ENCODE measurements around the gene L3MBTL2. TPM values are rescaled to one million over a fixed set of nuclear protein-coding genes. Genes with fewer than 3 reads are reported as not detected.
A peak's percentile ranks its signal among the peaks of the same experiment; 100 is the strongest.

Gene L3MBTL2
- total RNA-seq (10 to 100 TPM in 3 of 4 donors, 1 to 10 TPM in 1; 8.7 to 15.8 (median 11.9) TPM), polyA plus RNA-seq (10 to 100 TPM in 1 of 3 donors, 1 to 10 TPM in 2; 7.2 to 12.3 (median 9.0) TPM)
- long read RNA-seq, donor 1, transcript L3MBTL2-201 (17 exons, 3,296 nt) = major isoform, 11 of 21 reads
- long read RNA-seq, donor 1, partial matches to known transcripts = 9 of 21 reads
- long read RNA-seq, donor 1, other reads (novel, unspliced or antisense) = 1 of 21 reads
- long read RNA-seq, donor 2, transcript L3MBTL2-201 (17 exons, 3,296 nt) = major isoform, 9 of 28 reads
- long read RNA-seq, donor 2, partial matches to known transcripts = 15 of 28 reads
- long read RNA-seq, donor 2, other reads (novel, unspliced or antisense) = 4 of 28 reads

DNA sequence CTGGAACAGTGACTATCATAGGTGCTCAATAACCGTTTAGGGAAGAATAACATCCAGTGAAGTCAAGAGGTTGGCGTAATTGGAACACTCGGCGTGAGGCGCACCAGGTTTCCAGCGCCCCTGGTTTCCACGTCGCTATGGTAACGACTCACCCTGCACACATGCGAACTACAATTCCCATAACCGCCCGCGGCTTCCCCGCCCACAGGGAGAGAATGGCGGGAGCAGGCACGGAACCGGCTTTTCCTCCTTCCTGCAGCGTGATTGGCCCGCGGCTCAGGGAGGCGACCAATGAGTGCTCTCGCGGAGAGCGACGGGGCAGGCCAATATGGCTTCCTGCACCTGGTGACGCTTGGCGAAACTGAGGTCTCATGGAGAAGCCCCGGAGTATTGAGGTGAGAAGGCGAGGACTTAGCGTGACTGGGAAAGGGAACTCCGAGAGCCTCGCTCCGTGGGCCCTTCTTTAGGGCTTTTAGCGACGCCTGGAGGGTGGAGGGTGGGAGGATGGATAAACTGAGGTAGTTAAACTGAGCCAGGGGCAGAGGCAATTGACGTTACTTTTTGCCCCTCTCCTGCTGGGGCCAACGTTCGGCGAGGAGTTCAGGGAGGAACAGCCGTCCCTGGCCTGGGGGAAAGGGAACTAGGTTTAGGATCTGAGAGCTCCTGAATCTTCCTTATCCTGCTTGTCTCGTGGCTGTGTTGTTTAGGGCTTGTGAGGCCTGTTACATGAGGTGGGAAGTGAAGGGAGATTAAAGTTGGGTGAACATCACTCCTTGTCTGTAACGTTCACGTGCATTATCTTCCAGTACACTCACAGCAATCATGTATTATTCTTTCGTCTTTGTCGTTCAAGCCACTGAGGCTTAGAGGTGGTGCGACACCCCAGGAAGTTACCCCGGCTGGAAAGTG, at the start of gene L3MBTL2:
Gene L3MBTL2 (plus strand): TSS at position 321 of the 909 bp plus-strand sequence. CDS start 51 bp downstream, at position 372.
- TF ChIP-seq, protein P1, sequence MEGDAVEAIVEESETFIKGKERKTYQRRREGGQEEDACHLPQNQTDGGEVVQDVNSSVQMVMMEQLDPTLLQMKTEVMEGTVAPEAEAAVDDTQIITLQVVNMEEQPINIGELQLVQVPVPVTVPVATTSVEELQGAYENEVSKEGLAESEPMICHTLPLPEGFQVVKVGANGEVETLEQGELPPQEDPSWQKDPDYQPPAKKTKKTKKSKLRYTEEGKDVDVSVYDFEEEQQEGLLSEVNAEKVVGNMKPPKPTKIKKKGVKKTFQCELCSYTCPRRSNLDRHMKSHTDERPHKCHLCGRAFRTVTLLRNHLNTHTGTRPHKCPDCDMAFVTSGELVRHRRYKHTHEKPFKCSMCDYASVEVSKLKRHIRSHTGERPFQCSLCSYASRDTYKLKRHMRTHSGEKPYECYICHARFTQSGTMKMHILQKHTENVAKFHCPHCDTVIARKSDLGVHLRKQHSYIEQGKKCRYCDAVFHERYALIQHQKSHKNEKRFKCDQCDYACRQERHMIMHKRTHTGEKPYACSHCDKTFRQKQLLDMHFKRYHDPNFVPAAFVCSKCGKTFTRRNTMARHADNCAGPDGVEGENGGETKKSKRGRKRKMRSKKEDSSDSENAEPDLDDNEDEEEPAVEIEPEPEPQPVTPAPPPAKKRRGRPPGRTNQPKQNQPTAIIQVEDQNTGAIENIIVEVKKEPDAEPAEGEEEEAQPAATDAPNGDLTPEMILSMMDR (IDR thresholded peaks at IDR 0.05) = no peak
- H3K9me3 ChIP-seq = no peaks in the 10 kb centered on the region
- peaks cover 7% of the 10 kb centered on the region for H3K4me1 ChIP-seq
- H3K27ac ChIP-seq = peak within 1 kb of the TSS; percentile 94
- intact Hi-C loops (cut with DNase I) = no loop called here
- peak; percentile 100 for ATAC-seq
- no peaks in the 10 kb centered on the region for H3K27me3 ChIP-seq (ENCODE audit: insufficient read depth in 3 of 3, low read length in 2 of 3)
- 2% methylated on average over 44 to 47 of the region's 47 CpGs for WGBS, 3 donors
- peak within 1 kb of the TSS; percentile 95 for H3K4me3 ChIP-seq
- DNase-seq = peak; percentile 99
- H3K36me3 ChIP-seq (ENCODE audit: insufficient read depth in 1 of 2, low read depth in 1 of 2) = peaks cover 0 to 16% of the 10 kb centered on the region in 2 donors

DNA sequence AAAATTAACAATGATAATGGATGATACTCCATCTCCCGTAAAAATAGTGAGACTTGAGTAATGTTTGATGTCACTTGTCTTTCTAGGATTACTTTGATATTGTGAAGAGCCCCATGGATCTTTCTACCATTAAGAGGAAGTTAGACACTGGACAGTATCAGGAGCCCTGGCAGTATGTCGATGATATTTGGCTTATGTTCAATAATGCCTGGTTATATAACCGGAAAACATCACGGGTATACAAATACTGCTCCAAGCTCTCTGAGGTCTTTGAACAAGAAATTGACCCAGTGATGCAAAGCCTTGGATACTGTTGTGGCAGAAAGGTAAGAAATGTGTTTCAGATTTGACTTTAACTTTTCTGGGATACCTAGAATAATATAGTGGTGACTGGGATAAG, 48.0 kb upstream of the L3MBTL2 start:
- ATAC-seq (no peak), DNase-seq (no peak)
- Histone ChIP-seq H3K4me1 (no peaks in the 10 kb centered on the region), H3K36me3 (ENCODE audit: insufficient read depth in 1 of 2, low read depth in 1 of 2) (peaks cover 30 to 100% of the 10 kb centered on the region in 2 donors), H3K27me3 (ENCODE audit: insufficient read depth in 3 of 3, low read length in 2 of 3) (no peaks in the 10 kb centered on the region), H3K4me3 (no peak overlapping the region), H3K27ac (no peak overlapping the region), H3K9me3 (no peaks in the 10 kb centered on the region)
- 29 to 49% (median 37%) methylated on average over 4 of the region's 4 CpGs for WGBS, 3 donors
- TF ChIP-seq, protein P1 (IDR thresholded peaks at IDR 0.05) = no peak
- intact Hi-C loops (cut with DNase I) = loop anchor here in 1 of 2 donors (10.0 kb wide), 2 partner anchors 322 to 488 kb away; no protein-coding TSS in a partner anchor

DNA sequence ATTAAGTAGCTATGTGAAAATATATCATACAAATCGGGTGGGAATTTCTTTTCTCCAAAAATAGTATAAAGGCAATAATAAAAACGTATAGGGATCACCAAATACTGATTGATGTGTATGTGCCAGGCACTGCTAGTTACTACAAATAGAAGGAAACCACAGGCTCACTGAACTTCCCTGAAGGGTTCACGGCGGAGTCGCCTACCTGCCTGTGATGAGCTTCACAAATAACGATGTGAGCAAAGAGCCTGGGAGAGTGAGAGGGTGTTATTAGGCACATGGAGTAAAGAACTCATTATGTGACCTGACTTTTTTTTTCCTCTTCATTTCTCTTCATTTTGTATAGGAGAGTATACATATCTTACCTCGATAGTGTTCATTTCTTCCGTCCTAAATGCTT, 36.0 kb upstream of the L3MBTL2 start:
- Histone ChIP-seq H3K27ac (no peak overlapping the region), H3K27me3 (ENCODE audit: insufficient read depth in 3 of 3, low read length in 2 of 3) (no peaks in the 10 kb centered on the region), H3K4me1 (no peaks in the 10 kb centered on the region), H3K4me3 (no peak overlapping the region), H3K36me3 (ENCODE audit: insufficient read depth in 1 of 2, low read depth in 1 of 2) (peaks cover 15 to 98% of the 10 kb centered on the region in 2 donors), H3K9me3 (no peaks in the 10 kb centered on the region)
- ATAC-seq (no peak), DNase-seq (no peak)
- TF ChIP-seq, protein P1 (IDR thresholded peaks at IDR 0.05) = no peak
- intact Hi-C loops (cut with DNase I) = no loop called here
- 88 to 93% (median 88%) methylated on average over 8 of the region's 8 CpGs for WGBS, 3 donors

DNA sequence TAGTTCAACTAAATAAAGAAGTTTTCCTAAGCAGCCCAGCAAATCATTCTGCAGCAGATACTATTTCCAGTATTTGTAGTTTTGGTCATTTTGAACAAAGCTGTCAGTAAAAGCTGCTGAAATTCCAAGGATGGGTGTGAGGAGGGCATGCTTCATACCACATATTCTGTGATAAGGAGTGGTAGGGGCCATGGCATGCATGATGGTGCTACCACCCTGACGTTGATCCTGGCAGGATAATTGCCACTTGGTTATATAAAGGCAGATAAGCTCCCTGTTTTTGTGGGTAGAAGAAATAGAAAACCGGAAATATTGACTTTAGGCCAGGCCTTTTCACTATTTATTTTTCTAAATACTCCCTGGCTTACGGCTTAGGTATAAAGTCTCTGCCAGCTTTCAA, 33.1 kb upstream of the L3MBTL2 start:
- Histone ChIP-seq H3K27ac (no peak overlapping the region), H3K36me3 (ENCODE audit: insufficient read depth in 1 of 2, low read depth in 1 of 2) (peaks cover 15 to 98% of the 10 kb centered on the region in 2 donors), H3K9me3 (no peaks in the 10 kb centered on the region), H3K27me3 (ENCODE audit: insufficient read depth in 3 of 3, low read length in 2 of 3) (no peaks in the 10 kb centered on the region), H3K4me3 (no peak overlapping the region), H3K4me1 (no peaks in the 10 kb centered on the region)
- 84 to 92% (median 88%) methylated on average over 3 of the region's 3 CpGs for WGBS, 3 donors
- DNase-seq = no peak
- intact Hi-C loops (cut with DNase I) = no loop called here
- TF ChIP-seq, protein P1 (IDR thresholded peaks at IDR 0.05) = no peak
- no peak for ATAC-seq

Data from psoas muscle (tissue), 8 donors.